GM04504 (cell line): ENCODE data around the gene PCDHA9.
"Not testable (repeated sequence)": the region's sequence is repeated elsewhere in the genome, so short reads cannot be mapped to it uniquely, and the experiment has no call there.

ENCODE experiments used
- DNase-seq: peaks from one replicate; pipeline ENCODE4 v3.0.0-alpha.2; 2012; ENCODE audit warnings: low read depth

PCDHA9 gene

DNA sequence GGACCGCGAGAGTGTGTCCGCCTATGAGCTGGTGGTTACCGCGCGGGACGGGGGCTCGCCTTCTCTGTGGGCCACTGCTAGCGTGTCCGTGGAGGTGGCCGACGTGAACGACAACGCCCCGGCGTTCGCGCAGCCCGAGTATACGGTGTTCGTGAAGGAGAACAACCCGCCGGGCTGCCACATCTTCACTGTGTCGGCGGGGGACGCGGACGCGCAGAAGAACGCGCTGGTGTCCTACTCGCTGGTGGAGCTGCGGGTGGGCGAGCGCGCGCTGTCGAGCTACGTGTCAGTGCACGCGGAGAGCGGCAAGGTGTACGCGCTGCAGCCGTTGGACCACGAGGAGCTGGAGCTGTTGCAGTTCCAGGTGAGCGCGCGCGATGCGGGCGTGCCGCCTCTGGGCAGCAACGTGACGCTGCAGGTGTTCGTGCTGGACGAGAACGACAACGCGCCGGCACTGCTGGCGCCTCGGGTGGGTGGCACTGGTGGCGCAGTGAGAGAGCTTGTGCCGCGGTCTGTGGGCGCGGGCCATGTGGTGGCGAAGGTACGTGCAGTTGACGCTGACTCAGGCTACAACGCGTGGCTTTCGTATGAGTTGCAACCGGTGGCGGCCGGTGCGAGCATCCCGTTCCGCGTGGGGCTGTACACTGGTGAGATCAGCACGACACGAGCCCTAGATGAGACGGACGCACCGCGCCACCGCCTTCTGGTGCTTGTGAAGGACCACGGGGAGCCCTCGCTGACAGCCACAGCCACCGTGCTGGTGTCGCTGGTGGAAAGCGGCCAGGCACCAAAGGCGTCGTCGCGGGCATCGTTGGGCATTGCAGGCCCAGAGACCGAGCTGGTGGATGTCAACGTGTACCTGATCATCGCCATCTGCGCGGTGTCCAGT lies 12.3 kb upstream of the PCDHA9 start:
- no peak for DNase-seq

DNA sequence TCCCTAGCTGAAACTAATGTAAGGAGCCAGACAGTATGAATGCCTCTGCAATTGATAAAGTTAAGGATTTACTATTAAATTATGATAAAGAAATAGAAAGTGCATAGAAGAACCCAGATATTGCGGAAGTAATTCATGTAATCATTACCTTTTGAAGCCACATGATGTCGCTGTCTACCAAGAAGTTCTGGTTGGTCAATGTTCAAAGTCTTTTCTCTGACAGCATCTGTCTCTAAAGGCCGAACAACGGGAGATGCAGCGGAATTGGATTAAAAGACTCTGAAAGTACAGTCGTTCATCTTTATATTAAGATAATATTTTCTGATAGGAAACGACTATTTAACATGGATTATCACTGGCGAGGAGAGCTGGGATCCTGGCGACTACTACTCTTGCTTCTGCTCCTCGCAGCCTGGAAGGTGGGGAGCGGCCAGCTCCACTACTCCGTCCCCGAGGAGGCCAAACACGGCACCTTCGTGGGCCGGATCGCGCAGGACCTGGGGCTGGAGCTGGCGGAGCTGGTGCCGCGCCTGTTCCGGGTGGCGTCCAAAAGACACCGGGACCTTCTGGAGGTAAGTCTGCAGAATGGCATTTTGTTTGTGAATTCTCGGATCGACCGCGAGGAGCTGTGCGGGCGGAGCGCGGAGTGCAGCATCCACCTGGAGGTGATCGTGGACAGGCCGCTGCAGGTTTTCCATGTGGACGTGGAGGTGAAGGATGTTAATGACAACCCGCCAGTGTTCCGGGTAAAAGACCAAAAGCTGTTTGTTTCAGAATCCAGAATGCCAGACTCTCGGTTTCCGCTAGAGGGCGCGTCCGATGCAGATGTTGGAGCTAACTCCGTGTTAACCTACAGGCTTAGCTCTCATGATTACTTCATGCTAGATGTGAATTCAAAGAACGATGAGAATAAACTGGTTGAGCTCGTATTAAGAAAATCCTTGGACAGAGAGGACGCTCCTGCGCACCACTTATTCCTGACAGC lies 6.9 kb upstream of the PCDHA9 start, which contains the start of gene PCDHA8:
Gene PCDHA8, plus strand, starts transcription at position 210 of the 985 bp plus-strand sequence. Its CDS starts 135 bp downstream, at position 345.
- no peak for DNase-seq

DNA sequence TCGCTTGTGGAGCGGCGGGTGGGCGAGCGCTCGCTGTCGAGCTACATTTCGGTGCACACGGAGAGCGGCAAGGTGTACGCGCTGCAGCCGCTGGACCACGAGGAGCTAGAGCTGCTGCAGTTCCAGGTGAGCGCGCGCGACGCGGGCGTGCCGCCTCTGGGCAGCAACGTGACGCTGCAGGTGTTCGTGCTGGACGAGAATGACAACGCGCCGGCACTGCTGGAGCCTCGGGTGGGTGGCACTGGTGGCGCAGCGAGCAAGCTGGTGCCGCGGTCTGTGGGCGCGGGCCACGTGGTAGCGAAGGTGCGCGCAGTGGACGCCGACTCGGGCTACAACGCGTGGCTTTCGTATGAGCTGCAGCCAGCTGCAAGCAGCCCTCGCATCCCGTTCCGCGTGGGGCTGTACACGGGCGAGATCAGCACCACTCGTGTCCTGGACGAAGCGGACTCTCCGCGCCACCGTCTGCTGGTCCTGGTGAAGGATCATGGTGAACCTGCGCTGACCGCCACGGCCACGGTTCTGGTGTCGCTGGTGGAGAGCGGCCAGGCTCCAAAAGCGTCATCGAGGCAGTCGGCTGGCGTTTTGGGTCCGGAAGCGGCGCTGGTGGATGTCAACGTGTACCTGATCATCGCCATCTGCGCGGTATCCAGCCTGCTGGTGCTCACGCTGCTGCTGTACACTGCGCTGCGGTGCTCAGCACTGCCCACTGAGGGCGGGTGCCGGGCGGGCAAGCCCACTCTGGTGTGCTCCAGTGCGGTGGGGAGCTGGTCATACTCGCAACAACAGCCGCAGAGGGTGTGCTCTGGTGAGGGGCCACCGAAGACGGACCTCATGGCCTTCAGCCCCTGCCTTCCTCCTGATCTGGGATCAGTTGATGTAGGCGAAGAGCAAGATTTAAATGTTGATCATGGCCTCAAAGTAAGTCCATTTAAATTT lies 5.1 kb upstream of the PCDHA9 start:
- DNase-seq = no peak

DNA sequence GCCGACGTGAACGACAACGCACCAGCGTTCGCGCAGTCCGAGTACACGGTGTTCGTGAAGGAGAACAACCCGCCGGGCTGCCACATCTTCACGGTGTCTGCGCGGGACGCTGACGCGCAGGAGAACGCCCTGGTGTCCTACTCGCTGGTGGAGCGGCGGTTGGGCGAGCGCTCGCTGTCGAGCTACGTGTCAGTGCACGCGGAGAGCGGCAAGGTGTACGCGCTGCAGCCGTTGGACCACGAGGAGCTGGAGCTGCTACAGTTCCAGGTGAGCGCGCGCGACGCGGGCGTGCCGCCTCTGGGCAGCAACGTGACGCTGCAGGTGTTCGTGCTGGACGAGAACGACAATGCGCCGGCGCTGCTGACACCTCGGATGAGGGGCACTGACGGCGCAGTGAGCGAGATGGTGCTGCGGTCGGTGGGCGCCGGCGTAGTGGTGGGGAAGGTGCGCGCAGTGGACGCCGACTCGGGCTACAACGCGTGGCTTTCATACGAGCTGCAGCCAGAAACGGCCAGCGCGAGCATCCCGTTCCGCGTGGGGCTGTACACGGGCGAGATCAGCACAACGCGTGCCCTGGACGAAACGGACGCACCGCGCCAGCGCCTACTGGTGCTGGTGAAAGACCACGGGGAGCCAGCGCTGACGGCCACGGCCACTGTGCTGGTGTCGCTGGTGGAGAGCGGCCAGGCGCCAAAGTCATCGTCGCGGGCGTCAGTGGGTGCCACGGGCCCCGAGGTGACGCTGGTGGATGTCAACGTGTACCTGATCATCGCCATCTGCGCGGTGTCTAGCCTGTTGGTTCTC lies 1.9 kb downstream of the PCDHA9 start:
- not testable (repeated sequence) for DNase-seq

DNA sequence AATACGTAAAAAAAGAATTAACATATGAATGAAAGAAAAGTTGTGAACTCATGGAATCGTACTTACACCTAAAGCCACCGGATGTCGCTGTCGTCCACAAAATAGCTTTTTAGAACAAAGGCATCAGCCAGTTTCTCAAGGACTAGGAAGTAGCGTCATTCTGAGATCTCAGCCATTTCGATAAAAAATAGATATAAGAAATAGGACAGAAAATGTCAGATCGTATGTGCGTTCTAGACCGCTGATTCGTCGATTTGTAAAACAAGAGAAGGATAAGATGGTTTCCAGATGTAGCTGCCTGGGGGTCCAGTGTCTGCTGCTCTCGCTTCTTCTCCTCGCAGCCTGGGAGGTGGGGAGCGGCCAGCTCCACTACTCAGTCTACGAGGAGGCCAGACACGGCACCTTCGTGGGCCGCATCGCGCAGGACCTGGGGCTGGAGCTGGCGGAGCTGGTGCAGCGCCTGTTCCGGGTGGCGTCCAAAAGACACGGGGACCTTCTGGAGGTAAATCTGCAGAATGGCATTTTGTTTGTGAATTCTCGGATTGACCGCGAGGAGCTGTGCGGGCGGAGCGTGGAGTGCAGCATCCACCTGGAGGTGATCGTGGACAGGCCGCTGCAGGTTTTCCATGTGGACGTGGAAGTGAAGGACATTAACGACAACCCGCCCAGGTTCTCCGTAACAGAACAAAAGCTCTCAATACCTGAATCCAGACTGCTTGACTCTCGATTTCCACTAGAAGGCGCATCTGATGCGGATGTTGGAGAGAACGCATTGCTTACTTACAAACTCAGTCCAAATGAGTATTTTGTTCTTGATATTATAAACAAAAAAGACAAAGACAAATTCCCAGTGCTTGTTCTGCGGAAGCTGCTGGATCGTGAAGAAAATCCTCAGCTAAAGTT lies 7.8 kb downstream of the PCDHA9 start, which contains the start of gene PCDHA10:
Gene PCDHA10, plus strand, starts transcription at position 126 of the 903 bp plus-strand sequence. Its CDS starts 152 bp downstream, at position 278.
- DNase-seq = no peak

DNA sequence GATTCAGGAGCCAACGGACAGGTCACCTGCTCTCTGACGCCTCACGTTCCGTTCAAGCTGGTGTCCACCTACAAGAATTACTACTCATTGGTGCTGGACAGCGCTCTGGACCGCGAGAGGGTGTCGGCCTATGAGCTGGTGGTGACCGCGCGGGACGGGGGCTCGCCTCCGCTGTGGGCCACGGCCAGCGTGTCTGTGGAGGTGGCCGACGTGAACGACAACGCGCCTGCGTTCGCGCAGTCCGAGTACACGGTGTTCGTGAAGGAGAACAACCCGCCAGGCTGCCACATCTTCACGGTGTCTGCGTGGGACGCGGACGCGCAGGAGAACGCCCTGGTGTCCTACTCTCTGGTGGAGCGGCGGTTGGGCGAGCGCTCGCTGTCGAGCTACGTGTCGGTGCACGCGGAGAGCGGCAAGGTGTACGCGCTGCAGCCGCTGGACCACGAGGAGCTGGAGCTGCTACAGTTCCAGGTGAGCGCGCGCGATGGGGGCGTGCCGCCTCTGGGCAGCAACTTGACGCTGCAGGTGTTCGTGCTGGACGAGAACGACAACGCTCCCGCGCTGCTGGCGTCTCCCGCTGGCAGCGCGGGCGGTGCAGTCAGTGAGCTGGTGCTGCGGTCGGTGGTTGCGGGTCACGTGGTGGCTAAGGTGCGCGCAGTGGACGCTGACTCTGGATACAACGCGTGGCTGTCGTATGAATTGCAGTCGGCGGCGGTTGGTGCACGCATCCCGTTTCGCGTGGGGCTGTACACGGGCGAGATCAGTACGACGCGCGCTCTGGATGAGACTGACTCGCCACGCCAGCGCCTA lies 9.2 kb downstream of the PCDHA9 start:
- DNase-seq = no peak

DNA sequence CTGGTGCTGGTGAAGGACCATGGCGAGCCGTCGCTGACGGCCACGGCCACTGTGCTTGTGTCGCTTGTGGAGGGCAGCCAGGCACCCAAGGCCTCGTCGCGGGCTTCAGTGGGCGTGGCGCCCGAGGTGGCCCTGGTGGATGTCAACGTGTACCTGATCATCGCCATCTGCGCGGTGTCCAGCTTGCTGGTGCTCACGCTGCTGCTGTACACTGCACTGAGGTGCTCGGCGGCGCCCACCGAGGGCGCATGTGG lies 9.7 kb downstream of the PCDHA9 start:
- no peak for DNase-seq

DNA sequence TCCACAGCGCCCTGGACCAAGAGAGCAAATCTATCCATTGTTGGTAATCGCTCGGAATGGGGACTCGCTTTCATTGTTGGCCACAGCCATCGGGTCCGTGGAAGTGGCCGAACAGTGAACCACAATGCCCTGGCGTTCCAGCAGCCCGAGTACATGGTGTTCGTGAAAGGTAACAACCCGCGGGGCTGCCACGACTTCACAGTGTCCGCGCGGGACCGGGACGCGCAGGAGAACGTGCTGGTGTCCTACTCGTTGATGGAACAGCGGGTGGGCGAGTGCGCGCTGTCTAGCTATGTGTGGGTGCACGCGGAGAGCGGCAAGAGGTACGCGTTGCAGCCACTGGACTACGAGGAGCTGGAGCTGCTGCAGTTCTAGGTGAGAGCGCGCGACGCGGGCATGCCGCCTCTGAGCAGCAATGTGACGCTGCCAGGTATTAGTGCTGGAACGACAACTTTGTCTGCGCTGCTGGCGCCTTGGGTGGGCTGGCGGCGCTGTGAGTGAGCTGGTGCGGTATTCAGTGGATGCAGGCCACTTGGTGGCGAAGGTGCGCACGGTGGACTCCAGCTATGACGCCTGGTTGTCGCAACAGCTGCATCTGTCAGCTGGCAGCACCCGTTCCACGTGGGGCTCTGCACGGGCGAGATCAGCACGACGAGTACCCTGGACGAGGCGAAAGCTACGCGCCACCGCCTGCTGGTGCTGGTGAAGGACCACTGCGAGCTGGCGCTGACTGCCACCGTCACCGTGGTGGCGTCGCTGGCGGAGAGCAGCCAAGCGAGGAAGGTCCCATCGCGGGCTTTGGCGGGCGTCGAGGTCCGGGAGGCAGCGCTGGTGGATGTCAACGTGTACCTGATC lies 14.5 kb downstream of the PCDHA9 start:
- DNase-seq = no peak

DNA sequence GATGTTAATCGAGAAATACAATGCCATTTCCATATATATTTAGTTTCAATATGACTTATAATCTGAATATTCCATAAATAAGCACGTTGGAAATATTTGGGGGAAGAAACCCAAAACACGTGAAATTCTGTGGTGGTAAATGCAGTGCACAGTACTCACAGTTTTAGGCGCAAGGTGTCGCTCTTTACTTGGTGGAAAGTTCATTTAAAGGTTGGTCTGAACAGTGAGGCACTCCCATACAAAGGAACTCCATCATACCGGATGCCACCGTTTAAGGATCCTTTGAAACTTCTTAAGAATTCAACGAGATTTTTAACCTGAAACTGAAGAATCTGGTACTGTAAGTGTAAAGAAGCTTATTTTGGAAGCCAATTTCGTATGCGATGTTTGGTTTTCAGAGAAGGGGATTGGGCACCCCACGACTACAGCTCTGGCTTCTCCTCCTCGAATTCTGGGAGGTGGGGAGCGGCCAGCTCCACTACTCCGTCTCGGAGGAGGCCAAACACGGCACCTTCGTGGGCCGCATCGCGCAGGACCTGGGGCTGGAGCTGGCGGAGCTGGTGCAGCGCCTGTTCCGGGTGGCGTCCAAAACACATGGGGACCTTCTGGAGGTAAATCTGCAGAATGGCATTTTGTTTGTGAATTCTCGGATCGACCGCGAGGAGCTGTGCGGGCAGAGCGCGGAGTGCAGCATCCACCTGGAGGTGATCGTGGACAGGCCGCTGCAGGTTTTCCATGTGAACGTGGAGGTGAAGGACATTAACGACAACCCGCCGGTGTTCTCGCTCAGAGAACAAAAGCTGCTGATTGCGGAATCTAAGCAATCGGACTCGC lies 20.8 kb downstream of the PCDHA9 start, which contains the start of gene PCDHA11:
Gene PCDHA11, plus strand, starts transcription at position 237 of the 834 bp plus-strand sequence. Its CDS starts 147 bp downstream, at position 384.
- DNase-seq = no peak

DNA sequence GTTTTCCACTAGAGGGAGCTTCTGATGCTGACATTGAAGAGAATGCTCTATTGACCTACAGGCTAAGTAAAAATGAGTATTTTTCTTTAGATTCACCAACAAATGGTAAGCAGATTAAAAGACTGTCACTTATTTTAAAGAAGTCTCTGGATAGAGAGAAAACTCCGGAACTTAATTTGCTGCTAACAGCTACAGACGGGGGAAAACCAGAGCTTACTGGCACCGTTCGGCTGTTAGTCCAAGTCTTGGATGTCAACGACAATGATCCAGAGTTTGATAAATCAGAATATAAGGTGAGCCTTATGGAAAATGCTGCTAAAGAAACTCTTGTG lies 21.3 kb downstream of the PCDHA9 start:
- DNase-seq = no peak

DNA sequence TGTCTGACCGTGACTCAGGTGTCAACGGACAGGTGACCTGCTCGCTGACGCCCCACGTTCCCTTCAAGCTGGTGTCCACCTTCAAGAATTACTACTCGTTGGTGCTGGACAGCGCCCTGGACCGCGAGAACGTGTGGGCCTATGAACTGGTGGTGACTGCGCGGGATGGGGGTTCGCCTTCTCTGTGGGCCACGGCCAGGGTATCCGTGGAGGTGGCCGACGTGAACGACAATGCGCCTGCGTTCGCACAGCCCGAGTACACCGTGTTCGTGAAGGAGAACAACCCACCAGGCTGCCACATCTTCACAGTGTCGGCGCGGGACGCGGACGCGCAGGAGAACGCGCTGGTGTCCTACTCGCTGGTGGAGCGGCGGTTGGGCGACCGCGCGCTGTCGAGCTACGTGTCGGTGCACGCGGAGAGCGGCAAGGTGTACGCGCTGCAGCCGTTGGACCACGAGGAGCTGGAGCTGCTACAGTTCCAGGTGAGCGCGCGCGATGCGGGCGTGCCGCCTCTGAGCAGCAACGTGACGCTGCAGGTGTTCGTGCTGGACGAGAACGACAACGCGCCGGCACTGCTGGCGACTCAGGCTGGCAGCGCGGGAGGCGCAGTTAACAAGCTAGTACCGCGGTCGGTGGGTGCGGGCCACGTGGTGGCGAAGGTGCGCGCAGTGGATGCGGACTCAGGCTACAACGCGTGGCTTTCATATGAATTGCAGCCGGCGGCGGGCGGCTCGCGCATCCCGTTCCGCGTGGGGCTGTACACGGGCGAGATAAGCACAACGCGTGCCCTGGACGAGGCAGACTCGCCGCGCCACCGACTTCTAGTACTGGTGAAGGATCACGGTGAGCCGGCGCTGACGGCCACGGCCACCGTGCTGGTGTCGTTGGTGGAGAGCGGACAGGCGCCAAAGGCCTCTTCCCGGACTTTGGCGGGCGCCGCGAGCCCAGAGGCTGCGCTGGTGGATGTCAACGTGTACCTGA lies 22.3 kb downstream of the PCDHA9 start:
- no peak for DNase-seq

DNA sequence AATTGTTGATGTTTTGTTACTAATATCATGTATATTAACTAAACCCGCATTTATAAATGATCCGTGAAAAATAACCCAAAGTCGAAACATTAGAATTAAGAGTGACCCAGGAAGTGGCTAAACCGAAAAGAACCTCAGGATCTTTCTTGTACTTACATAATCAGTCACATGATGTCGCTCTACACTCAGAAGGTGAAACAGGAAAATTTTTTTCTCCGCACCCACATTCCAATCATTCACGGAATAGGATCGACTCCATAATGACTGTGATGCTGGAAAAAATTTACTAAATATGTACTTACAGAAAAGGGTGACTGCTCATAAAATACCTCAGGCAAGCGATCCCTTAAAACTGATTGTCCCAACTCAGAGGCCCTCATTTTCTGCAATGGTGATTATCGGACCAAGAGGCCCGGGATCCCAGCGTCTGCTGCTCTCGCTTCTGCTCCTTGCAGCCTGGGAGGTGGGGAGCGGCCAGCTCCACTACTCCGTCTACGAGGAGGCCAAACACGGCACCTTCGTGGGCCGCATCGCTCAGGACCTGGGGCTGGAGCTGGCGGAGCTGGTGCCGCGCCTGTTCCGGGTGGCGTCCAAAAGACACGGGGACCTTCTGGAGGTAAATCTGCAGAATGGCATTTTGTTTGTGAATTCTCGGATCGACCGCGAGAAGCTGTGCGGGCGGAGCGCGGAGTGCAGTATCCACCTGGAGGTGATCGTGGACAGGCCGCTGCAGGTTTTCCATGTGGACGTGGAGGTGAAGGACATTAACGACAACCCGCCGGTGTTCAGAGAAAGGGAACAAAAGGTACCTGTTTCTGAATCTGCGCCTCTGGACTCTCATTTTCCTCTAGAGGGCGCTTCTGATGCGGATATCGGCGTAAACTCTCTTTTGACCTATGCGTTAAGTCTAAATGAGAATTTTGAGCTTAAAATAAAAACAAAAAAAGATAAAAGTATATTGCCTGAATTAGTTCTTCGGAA lies 27.2 kb downstream of the PCDHA9 start, which contains the start of gene PCDHA12:
Gene PCDHA12, plus strand, starts transcription at position 224 of the 981 bp plus-strand sequence. Its CDS starts 165 bp downstream, at position 389.
- no peak for DNase-seq

DNA sequence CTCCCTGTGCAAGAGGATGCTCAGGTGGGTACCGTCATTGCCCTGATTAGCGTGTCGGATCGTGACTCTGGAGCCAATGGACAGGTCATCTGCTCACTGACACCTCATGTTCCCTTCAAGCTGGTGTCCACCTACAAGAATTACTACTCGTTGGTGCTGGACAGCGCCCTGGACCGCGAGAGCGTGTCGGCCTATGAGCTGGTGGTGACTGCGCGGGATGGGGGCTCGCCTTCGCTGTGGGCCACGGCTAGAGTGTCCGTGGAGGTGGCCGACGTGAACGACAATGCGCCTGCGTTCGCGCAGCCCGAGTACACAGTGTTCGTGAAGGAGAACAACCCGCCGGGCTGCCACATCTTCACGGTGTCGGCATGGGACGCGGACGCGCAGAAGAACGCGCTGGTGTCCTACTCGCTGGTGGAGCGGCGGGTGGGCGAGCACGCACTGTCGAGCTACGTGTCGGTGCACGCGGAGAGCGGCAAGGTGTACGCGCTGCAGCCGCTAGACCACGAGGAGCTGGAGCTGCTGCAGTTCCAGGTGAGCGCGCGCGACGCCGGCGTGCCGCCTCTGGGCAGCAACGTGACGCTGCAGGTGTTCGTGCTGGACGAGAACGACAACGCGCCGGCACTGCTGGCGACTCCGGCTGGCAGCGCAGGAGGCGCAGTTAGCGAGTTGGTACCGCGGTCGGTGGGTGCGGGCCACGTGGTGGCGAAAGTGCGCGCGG lies 28.5 kb downstream of the PCDHA9 start:
- not testable (repeated sequence) for DNase-seq

DNA sequence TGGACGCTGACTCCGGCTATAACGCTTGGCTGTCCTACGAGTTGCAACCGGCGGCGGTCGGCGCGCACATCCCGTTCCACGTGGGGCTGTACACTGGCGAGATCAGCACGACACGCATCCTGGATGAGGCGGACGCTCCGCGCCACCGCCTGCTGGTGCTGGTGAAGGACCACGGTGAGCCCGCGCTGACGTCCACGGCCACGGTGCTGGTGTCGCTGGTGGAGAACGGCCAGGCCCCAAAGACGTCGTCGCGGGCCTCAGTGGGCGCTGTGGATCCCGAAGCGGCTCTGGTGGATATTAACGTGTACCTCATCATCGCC lies 29.0 kb downstream of the PCDHA9 start:
- no peak for DNase-seq
